Neuronal stem cell (in vitro differentiated cells): ENCODE results near the gene KANSL1.
"Not testable (repeated sequence)": the region's sequence is repeated elsewhere in the genome, so short reads cannot be mapped to it uniquely, and the experiment has no call there.

Experiments
- DNase-seq: peaks from one replicate; pipeline ENCODE4 v3.0.0-alpha.2; 2013; ENCODE audit warnings: low spot score
- H2AFZ ChIP-seq: one replicate; pipeline ENCODE4 v1.6.1; 2013; ENCODE audit warnings: mild to moderate bottlenecking, low read length, inconsistent platforms
- H2AK5ac ChIP-seq: 2 replicates; pipeline ENCODE4 v1.6.1; 2013; ENCODE audit warnings: low read depth, mild to moderate bottlenecking, inconsistent platforms, low read length, moderate library complexity, mixed read lengths
- H2BK120ac ChIP-seq: 2 replicates; pipeline ENCODE4 v1.6.1; 2013; ENCODE audit warnings: low read depth, mild to moderate bottlenecking, inconsistent platforms, low read length, moderate library complexity, mixed read lengths
- H2BK12ac ChIP-seq: one replicate; pipeline ENCODE4 v1.6.1; 2013; ENCODE audit warnings: low read length, inconsistent platforms
- H2BK15ac ChIP-seq: 2 replicates; pipeline ENCODE4 v1.6.1; 2013; ENCODE audit warnings: mild to moderate bottlenecking, low read length, inconsistent platforms, mixed read lengths
- H2BK5ac ChIP-seq: one replicate; pipeline ENCODE4 v1.6.1; 2013; ENCODE audit warnings: inconsistent platforms, mild to moderate bottlenecking, low read length, moderate library complexity
- H3K14ac ChIP-seq: one replicate; pipeline ENCODE4 v1.6.1; 2013; ENCODE audit warnings: low read length, inconsistent platforms
- H3K18ac ChIP-seq: 2 replicates; pipeline ENCODE4 v1.6.1; 2013; ENCODE audit warnings: low read length, inconsistent platforms
- H3K23ac ChIP-seq: 2 replicates; pipeline ENCODE4 v1.6.1; 2013; ENCODE audit warnings: low read depth, mild to moderate bottlenecking, mixed read lengths, low read length, inconsistent platforms; ENCODE audit not compliant: poor library complexity
- H3K27ac ChIP-seq: replicated peaks from 3 replicates; pipeline ENCODE4 v1.5.1; 2013; ENCODE audit warnings: low read length, inconsistent platforms
- H3K27me3 ChIP-seq, 3 experiments: 2 replicates each; pipeline ENCODE4 v1.6.1; 2013; ENCODE audit warnings: low read length in 3 of 3, mild to moderate bottlenecking in 2 of 3, inconsistent platforms in 1 of 3, low read depth in 1 of 3, mixed read lengths in 1 of 3, moderate library complexity in 1 of 3; ENCODE audit not compliant: control insufficient read depth in 3 of 3, insufficient read depth in 3 of 3
- H3K36me3 ChIP-seq, 2 donors: replicated peaks in 1 of 2; 2 replicates each; pipeline ENCODE4 v1.6.1; 2013; ENCODE audit warnings: low read length in 2 of 2; ENCODE audit not compliant: control insufficient read depth in 2 of 2, insufficient read depth in 2 of 2
- H3K4ac ChIP-seq: 2 replicates; pipeline ENCODE4 v1.6.1; 2013; ENCODE audit warnings: inconsistent platforms, mild to moderate bottlenecking, low read length, moderate library complexity
- H3K4me1 ChIP-seq, 2 donors: 1 replicate in 1 of 2; 2 replicates in 1 of 2; pipeline ENCODE4 v1.6.1; 2013; ENCODE audit warnings: low read length in 2 of 2, low read depth in 1 of 2; ENCODE audit not compliant: control insufficient read depth in 2 of 2, insufficient read depth in 1 of 2
- H3K4me2 ChIP-seq: one replicate; pipeline ENCODE4 v1.6.1; 2013; ENCODE audit warnings: mild to moderate bottlenecking, low read length, inconsistent platforms; ENCODE audit not compliant: insufficient read depth, poor library complexity, severe bottlenecking
- H3K4me3 ChIP-seq, 2 donors: 2 replicates each; pipeline ENCODE4 v1.5.1; 2013; ENCODE audit warnings: low read length in 2 of 2, mild to moderate bottlenecking in 2 of 2, inconsistent platforms in 1 of 2, moderate library complexity in 1 of 2
- H3K79me1 ChIP-seq: one replicate; pipeline ENCODE4 v1.6.1; 2013; ENCODE audit warnings: low read depth, mild to moderate bottlenecking, inconsistent platforms, low read length, moderate library complexity
- H3K9ac ChIP-seq: one replicate; pipeline ENCODE4 v1.6.1; 2013; ENCODE audit warnings: mild to moderate bottlenecking, low read depth, low read length, inconsistent platforms; ENCODE audit not compliant: poor library complexity
- H3K9me3 ChIP-seq, 2 donors: replicated peaks in 1 of 2; 2 replicates each; pipeline versions ENCODE3 to v1.6.1; 2013; ENCODE audit warnings: low read length in 2 of 2, mild to moderate bottlenecking in 2 of 2, inconsistent platforms in 1 of 2, low read depth in 1 of 2, mixed read lengths in 1 of 2, moderate library complexity in 1 of 2; ENCODE audit not compliant: control insufficient read depth in 2 of 2, insufficient read depth in 1 of 2
- H4K8ac ChIP-seq: one replicate; pipeline ENCODE4 v1.6.1; 2013; ENCODE audit warnings: low read depth, mild to moderate bottlenecking, inconsistent platforms, low read length, moderate library complexity
- H4K91ac ChIP-seq: one replicate; pipeline ENCODE4 v1.6.1; 2013; ENCODE audit warnings: low read length, low read depth, mild to moderate bottlenecking, inconsistent platforms; ENCODE audit not compliant: poor library complexity
- WGBS, 2 donors: extraction: QIAGEN DNeasy Blood & Tissue Kit; methylation state at CpG; one replicate each; pipeline ENCODE4 v1.1.7; 2013; ENCODE audit warnings: missing lambda C conversion rate in 2 of 2, mixed read lengths in 1 of 2; ENCODE audit not compliant: insufficient read length in 2 of 2, insufficient replicate concordance in 1 of 2; ENCODE audit errors: extremely low coverage in 2 of 2; 5-methylcytosine and 5-hydroxymethylcytosine counted together

The KANSL1 gene

GRCh38 chr17:46224864-46225263 is 31.6 kb upstream of the KANSL1 start:
- not testable (repeated sequence) for H3K4ac ChIP-seq, H3K27ac ChIP-seq, H3K79me1 ChIP-seq, H3K23ac ChIP-seq, H2AK5ac ChIP-seq, H2BK5ac ChIP-seq, H3K18ac ChIP-seq, H3K14ac ChIP-seq, H3K27me3 ChIP-seq, H3K9me3 ChIP-seq, H2BK12ac ChIP-seq, H2BK120ac ChIP-seq, H3K4me1 ChIP-seq, H4K91ac ChIP-seq, H4K8ac ChIP-seq, H2BK15ac ChIP-seq
- no CpG with 5 or more reads among the region's 54 CpGs for WGBS, 2 donors
- Histone ChIP-seq H3K4me3 (peak overlapping the region; percentile 40 to 86), H2AFZ (peak overlapping the region; percentile 89), H3K36me3 (peaks cover 4 to 13% of the 10 kb centered on the region in 2 donors), H3K4me2 (peak overlapping the region; percentile 25), H3K9ac (peak overlapping the region; percentile 70)
- DNase-seq, result peak; percentile 32

GRCh38 chr17:46223041-46223440 is 29.8 kb upstream of the KANSL1 start:
- not testable (repeated sequence) for H3K14ac ChIP-seq, H2BK12ac ChIP-seq, H3K79me1 ChIP-seq, H2AK5ac ChIP-seq, H3K4ac ChIP-seq, H2AFZ ChIP-seq, H3K4me2 ChIP-seq, H3K23ac ChIP-seq, H3K18ac ChIP-seq, H3K27me3 ChIP-seq, H2BK15ac ChIP-seq, H2BK120ac ChIP-seq, H4K8ac ChIP-seq, DNase-seq, H3K4me1 ChIP-seq, H4K91ac ChIP-seq, H3K27ac ChIP-seq, H3K9ac ChIP-seq, H3K4me3 ChIP-seq, H2BK5ac ChIP-seq, H3K9me3 ChIP-seq
- no CpG with 5 or more reads among the region's 2 CpGs for WGBS, 2 donors
- peaks cover 9 to 27% of the 10 kb centered on the region in 2 donors for H3K36me3 ChIP-seq

GRCh38 chr17:46216682-46217081 is 23.5 kb upstream of the KANSL1 start:
- H2BK5ac ChIP-seq, result no peak overlapping the region
- no peak overlapping the region for H3K27ac ChIP-seq
- no peak overlapping the region for H2AK5ac ChIP-seq
- no peak overlapping the region for H3K14ac ChIP-seq
- H3K18ac ChIP-seq, result no peak overlapping the region
- no peak overlapping the region for H2BK12ac ChIP-seq
- no CpG with 5 or more reads among the region's 3 CpGs for WGBS, 2 donors
- no peak overlapping the region for H4K91ac ChIP-seq
- no peak overlapping the region for H3K4ac ChIP-seq
- no peak overlapping the region for H3K4me3 ChIP-seq
- no peaks in the 10 kb centered on the region for H3K4me1 ChIP-seq
- H3K4me2 ChIP-seq, result no peak overlapping the region
- peaks cover 0 to 2% (median 0%) of the 10 kb centered on the region in 3 experiments for H3K27me3 ChIP-seq
- DNase-seq, result no peak
- H3K9me3 ChIP-seq, result no peaks in the 10 kb centered on the region
- H2BK120ac ChIP-seq, result no peak overlapping the region
- H4K8ac ChIP-seq, result no peak overlapping the region
- H3K23ac ChIP-seq, result no peak overlapping the region
- H2AFZ ChIP-seq, result no peak overlapping the region
- H3K79me1 ChIP-seq, result peaks cover 10% of the 10 kb centered on the region
- no peak overlapping the region for H2BK15ac ChIP-seq
- H3K9ac ChIP-seq, result no peak overlapping the region
- H3K36me3 ChIP-seq, result peaks cover 21 to 68% of the 10 kb centered on the region in 2 donors

DNA sequence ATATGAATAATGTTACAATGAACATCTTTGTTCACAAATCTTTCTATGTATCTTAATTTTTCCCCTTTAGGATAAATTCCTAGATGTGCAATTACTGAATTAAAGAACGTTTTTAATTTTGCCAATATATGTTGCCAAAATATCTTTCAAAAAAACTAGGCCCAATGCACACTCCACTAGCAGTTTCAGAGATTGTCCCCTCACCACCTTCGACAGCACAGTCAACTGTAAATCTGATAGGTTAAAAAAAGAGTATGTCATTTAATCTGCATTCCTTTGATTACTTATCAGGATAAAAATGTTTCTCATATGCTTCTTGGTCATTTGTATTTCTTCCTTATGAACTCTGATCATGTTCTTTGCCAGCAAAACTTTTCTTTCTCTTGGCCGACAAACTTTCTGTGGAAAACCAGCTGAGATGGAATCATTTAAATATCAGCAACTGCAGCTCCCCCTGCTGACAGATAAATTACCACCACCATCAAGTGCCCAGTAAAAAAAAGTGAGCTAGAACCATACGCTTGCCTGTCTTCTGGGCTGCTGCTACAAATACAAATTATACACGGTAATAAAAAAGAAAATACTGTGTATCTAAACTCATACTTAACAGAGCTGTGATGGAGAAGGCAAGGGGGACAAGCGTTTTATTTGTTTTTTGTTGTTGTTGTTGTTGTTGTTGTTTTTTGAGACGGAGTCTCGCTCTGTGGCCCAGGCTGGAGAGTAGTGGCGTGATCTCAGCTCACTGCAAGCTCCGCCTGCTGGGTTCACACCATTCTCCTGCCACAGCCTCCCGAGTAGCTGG is 19.6 kb upstream of the KANSL1 start:
- H3K27me3 ChIP-seq, result no peaks in the 10 kb centered on the region
- WGBS, 2 donors, result no CpG with 5 or more reads among the region's 11 CpGs
- no peak overlapping the region for H2BK5ac ChIP-seq
- no peak overlapping the region for H2BK15ac ChIP-seq
- no peak overlapping the region for H2BK120ac ChIP-seq
- H2AFZ ChIP-seq, result no peak overlapping the region
- H3K14ac ChIP-seq, result no peak overlapping the region
- H3K9me3 ChIP-seq, result peaks cover 0 to 2% of the 10 kb centered on the region in 2 donors
- H3K36me3 ChIP-seq, result peaks cover 17 to 70% of the 10 kb centered on the region in 2 donors
- H3K18ac ChIP-seq, result no peak overlapping the region
- no peak overlapping the region for H3K4me3 ChIP-seq
- peak; percentile 55 for DNase-seq
- no peak overlapping the region for H3K9ac ChIP-seq
- no peak overlapping the region for H2AK5ac ChIP-seq
- H4K8ac ChIP-seq, result no peak overlapping the region
- no peak overlapping the region for H3K27ac ChIP-seq
- no peak overlapping the region for H3K4ac ChIP-seq
- H2BK12ac ChIP-seq, result no peak overlapping the region
- H4K91ac ChIP-seq, result no peak overlapping the region
- H3K79me1 ChIP-seq, result peaks cover 11% of the 10 kb centered on the region
- H3K4me2 ChIP-seq, result no peak overlapping the region
- H3K23ac ChIP-seq, result no peak overlapping the region
- H3K4me1 ChIP-seq, result no peaks in the 10 kb centered on the region
